Suprapubic skin (tissue), 3 donors: ENCODE measurements around the gene C2CD4A.

Experiments used
- POLR2AphosphoS5 ChIP-seq, 3 donors: sonication (generic); formaldehyde crosslinking; IDR thresholded peaks; one replicate each; pipeline ENCODE4 v1.6.1; 2017; ENCODE audit warnings: antibody characterized with exemption in 3 of 3
- TF ChIP-seq, protein P1 (sequence below), 2 donors: fragments of 200-600 bp in 1 of 2; fragments of 450-650 bp in 1 of 2; sonication (generic) in 1 of 2; IDR thresholded peaks; one replicate each; pipeline ENCODE4 v1.5.1; 2016 to 2019; ENCODE audit warnings: antibody characterized with exemption in 2 of 2, mild to moderate bottlenecking in 1 of 2, moderate library complexity in 1 of 2

DNA sequence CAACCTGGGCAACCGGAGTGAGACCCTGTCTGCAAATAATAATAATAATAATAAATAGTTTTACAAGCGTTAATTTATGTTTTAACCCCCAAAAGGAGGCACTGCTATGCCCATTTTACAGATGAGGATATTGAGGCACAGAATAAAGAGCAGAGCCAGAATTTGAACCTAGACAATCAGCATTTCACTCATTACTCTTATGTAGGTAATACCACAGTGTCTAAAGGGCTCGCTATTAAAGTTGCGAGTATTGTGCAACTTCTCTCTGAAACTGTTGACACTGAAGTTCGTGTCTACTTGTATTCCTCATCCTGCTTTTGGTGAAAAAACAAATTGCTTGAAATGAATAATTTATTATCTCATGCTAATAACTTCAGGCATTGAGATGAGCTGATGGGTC is 2.8 kb downstream of the C2CD4A start:
- TF ChIP-seq, protein P1, sequence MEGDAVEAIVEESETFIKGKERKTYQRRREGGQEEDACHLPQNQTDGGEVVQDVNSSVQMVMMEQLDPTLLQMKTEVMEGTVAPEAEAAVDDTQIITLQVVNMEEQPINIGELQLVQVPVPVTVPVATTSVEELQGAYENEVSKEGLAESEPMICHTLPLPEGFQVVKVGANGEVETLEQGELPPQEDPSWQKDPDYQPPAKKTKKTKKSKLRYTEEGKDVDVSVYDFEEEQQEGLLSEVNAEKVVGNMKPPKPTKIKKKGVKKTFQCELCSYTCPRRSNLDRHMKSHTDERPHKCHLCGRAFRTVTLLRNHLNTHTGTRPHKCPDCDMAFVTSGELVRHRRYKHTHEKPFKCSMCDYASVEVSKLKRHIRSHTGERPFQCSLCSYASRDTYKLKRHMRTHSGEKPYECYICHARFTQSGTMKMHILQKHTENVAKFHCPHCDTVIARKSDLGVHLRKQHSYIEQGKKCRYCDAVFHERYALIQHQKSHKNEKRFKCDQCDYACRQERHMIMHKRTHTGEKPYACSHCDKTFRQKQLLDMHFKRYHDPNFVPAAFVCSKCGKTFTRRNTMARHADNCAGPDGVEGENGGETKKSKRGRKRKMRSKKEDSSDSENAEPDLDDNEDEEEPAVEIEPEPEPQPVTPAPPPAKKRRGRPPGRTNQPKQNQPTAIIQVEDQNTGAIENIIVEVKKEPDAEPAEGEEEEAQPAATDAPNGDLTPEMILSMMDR (IDR thresholded peaks at IDR 0.05): no peak
- TF ChIP-seq POLR2AphosphoS5 (IDR thresholded peaks at IDR 0.05): no peak
